T-cell (primary cell): ENCODE measurements around the gene SYNE1. TPM values are rescaled to one million over a fixed set of nuclear protein-coding genes. Genes with fewer than 3 reads are reported as not detected.
"Not testable (repeated sequence)": the region's sequence is repeated elsewhere in the genome, so short reads cannot be mapped to it uniquely, and the experiment has no call there.

ENCODE experiments used
- ATAC-seq, 4 experiments: fragments of 200-7000 bp in 3 of 4; fragments of 150-1000 bp in 1 of 4; cut with Tn5 transposase; replicated peaks in 1 of 4; 1 replicate in 3 of 4; 2 replicates in 1 of 4; pipeline ENCODE4 v1.10.0; 2021; ENCODE audit warnings: moderate library complexity in 3 of 4, mild to moderate bottlenecking in 2 of 4, moderate number of reproducible peaks in 1 of 4
- CTCF ChIA-PET, 2 donors: fragments of 300-600 bp; sonication (Branson Sonifier 250); formaldehyde crosslinking; loops; one replicate each; lab custom pipeline; 2022; ENCODE audit warnings: antibody characterized with exemption in 2 of 2; lab: Charles Lee
- POLR2A ChIA-PET, 2 donors: fragments of 300-600 bp; sonication (Branson Sonifier 250); formaldehyde crosslinking; loops; one replicate each; lab custom pipeline; 2022; ENCODE audit warnings: antibody characterized with exemption in 2 of 2; lab: Charles Lee
- DNase-seq, 35 experiments: peaks; one replicate each; pipeline versions ENCODE4 v3.0.0 to v3.0.0-alpha.2; 2013 to 2023
- H3K27ac ChIP-seq: one replicate; pipeline ENCODE4 v1.5.1; 2013; ENCODE audit warnings: low read length
- H3K27me3 ChIP-seq, 2 experiments: replicated peaks in 1 of 2; 1 replicate in 1 of 2; 2 replicates in 1 of 2; pipeline versions ENCODE4 v1.6.1 to v1.7.0; 2013; ENCODE audit warnings: low read length in 1 of 2, mixed read lengths in 1 of 2; ENCODE audit not compliant: control insufficient read depth in 2 of 2, insufficient read depth in 2 of 2; ENCODE audit errors: extremely low read depth in 1 of 2
- H3K36me3 ChIP-seq, 2 donors: 1 replicate in 1 of 2; 2 replicates in 1 of 2; pipeline versions ENCODE4 v1.6.1 to v1.7.0; 2013; ENCODE audit warnings: low read length in 1 of 2; ENCODE audit not compliant: control insufficient read depth in 2 of 2, insufficient read depth in 1 of 2; ENCODE audit errors: extremely low read depth in 1 of 2
- H3K4me1 ChIP-seq, 2 experiments: 1 replicate in 1 of 2; 2 replicates in 1 of 2; pipeline versions ENCODE4 v1.6.1 to v1.7.0; 2013; ENCODE audit warnings: low read length in 2 of 2, mixed read lengths in 1 of 2; ENCODE audit not compliant: insufficient read depth in 2 of 2, control insufficient read depth in 1 of 2; ENCODE audit errors: extremely low read depth in 1 of 2
- H3K4me3 ChIP-seq, 2 donors: 1 replicate in 1 of 2; 2 replicates in 1 of 2; pipeline versions ENCODE4 v1.5.1 to v1.7.0; 2013; ENCODE audit warnings: mild to moderate bottlenecking in 2 of 2, low read length in 1 of 2, moderate library complexity in 1 of 2; ENCODE audit not compliant: control insufficient read depth in 1 of 2; ENCODE audit errors: extremely low read depth in 1 of 2
- H3K9me3 ChIP-seq: 2 replicates; pipeline ENCODE4 v1.7.0; 2013
- H3K27ac Mint-ChIP-seq, 2 donors: one replicate each; pipeline ENCODE4 v1.8.0; 2020 to 2021; ENCODE audit warnings: mild to moderate bottlenecking in 2 of 2, mixed read lengths in 2 of 2
- H3K27me3 Mint-ChIP-seq, 2 donors: one replicate each; pipeline ENCODE4 v1.8.0; 2021 to 2022; ENCODE audit warnings: mixed read lengths in 2 of 2
- H3K36me3 Mint-ChIP-seq: one replicate; pipeline ENCODE4 v1.8.0; 2021; ENCODE audit warnings: mixed read lengths
- H3K4me1 Mint-ChIP-seq, 3 donors: one replicate each; pipeline ENCODE4 v1.8.0; 2020 to 2022; ENCODE audit warnings: mixed read lengths in 3 of 3, mild to moderate bottlenecking in 1 of 3
- H3K4me3 Mint-ChIP-seq, 3 donors: one replicate each; pipeline ENCODE4 v1.8.0; 2020 to 2022; ENCODE audit warnings: mild to moderate bottlenecking in 3 of 3, mixed read lengths in 3 of 3, moderate library complexity in 3 of 3
- H3K9me3 Mint-ChIP-seq, 3 donors: one replicate each; pipeline ENCODE4 v1.8.0; 2020 to 2022; ENCODE audit warnings: mixed read lengths in 3 of 3
- WGBS: methylation state at CpG from one replicate; pipeline ENCODE4 v1.1.5; 2013; ENCODE audit warnings: missing lambda C conversion rate; ENCODE audit not compliant: insufficient coverage; 5-methylcytosine and 5-hydroxymethylcytosine counted together
- total RNA-seq, 35 experiments: library from RNA in 6 of 35; stranded (reverse) in 6 of 35; fragments of 120-200 nt in 1 of 35; gene quantifications; one replicate each; pipeline versions ENCODE4 v1.2.1 to v1.2.4 and lab custom pipeline; 2013 to 2026

Gene SYNE1
- total RNA-seq, 5 donors from 2014 or later (not counting 1 experiment from before 2014, with no cell fraction given): 174 to 235 (median 192) TPM

DNA sequence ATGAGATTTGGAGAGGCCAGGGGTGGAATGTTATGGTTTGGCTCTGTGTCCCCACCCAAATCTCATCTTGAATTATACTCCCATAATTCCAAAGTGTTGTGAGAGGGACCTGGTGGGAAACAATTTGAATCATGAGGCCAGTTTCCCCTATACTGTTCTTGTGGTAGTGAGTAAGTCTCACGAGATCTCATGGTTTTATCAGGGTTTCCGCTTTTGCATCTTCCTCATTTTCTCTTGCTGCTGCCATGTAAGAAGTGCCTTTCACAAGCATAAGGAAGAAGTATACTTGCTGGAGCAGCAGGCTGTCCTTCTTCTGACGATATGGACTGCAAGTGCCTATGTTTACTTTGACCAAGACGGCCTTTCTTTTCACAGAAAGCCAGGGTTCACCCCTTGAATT is 559.2 kb downstream of the SYNE1 start:
- Mint-ChIP-seq H3K9me3 (peaks cover 5 to 43% (median 32%) of the 10 kb centered on the region in 3 donors), H3K4me1 (no peaks in the 10 kb centered on the region), H3K27me3 (peaks cover 10 to 15% of the 10 kb centered on the region in 2 donors)

DNA sequence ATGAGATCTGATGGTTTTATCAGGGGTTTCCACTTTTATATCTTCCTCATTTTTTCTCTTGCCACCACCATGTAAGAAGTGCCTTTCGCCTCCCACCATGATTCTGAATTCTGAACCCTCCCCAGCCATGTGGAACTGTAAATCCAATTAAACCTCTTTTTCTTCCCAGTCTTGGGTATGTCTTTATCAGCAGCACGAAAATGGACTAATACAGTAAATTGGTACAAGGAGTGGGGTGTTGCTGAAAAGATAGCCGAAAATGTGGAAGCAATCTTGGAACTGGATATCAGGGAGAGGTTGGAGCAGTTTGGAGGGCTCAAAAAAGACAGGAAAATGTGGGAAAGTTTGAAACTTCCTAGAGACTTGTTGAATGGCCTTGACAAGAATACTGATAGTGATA is 560.9 kb downstream of the SYNE1 start:
- H3K27ac Mint-ChIP-seq, H3K4me1 Mint-ChIP-seq, H3K9me3 ChIP-seq, H3K36me3 ChIP-seq, H3K4me3 Mint-ChIP-seq, H3K4me1 ChIP-seq, POLR2A ChIA-PET, H3K27ac ChIP-seq, DNase-seq, H3K27me3 ChIP-seq, H3K4me3 ChIP-seq, ATAC-seq, CTCF ChIA-PET: not testable (repeated sequence)
- WGBS: 68% methylated on average over 2 of the region's 3 CpGs
- Mint-ChIP-seq H3K36me3 (peaks cover 26% of the 10 kb centered on the region), H3K27me3 (peaks cover 8 to 15% of the 10 kb centered on the region in 2 donors), H3K9me3 (peaks cover 5 to 38% (median 29%) of the 10 kb centered on the region in 3 donors)

More for the DNA sequence above, 559.2 kb downstream of the SYNE1 start:
- ChIA-PET CTCF (no interaction called here), POLR2A (no interaction called here)
- H3K36me3 Mint-ChIP-seq: peaks cover 26% of the 10 kb centered on the region
- DNase-seq: no peak
- no peak overlapping the region for H3K4me3 Mint-ChIP-seq
- H3K27ac Mint-ChIP-seq: no peak overlapping the region
- Histone ChIP-seq H3K27me3 (peaks cover 0 to 9% of the 10 kb centered on the region in 2 experiments), H3K9me3 (peaks cover 2% of the 10 kb centered on the region), H3K27ac (no peak overlapping the region), H3K4me3 (no peak overlapping the region), H3K4me1 (no peaks in the 10 kb centered on the region), H3K36me3 (no peaks in the 10 kb centered on the region)
- WGBS: 83% methylated on average over 2 of the region's 4 CpGs
- no peak for ATAC-seq

- Mint-ChIP-seq H3K9me3 (peaks cover 5 to 28% (median 24%) of the 10 kb centered on the region in 3 donors), H3K4me1 (no peaks in the 10 kb centered on the region), H3K27me3 (peaks cover 0 to 6% of the 10 kb centered on the region in 2 donors), H3K27ac (no peak overlapping the region), H3K4me3 (no peak overlapping the region), H3K36me3 (peaks cover 26% of the 10 kb centered on the region)
- Histone ChIP-seq H3K4me1 (no peaks in the 10 kb centered on the region), H3K36me3 (no peaks in the 10 kb centered on the region), H3K27me3 (no peaks in the 10 kb centered on the region), H3K27ac (no peak overlapping the region), H3K9me3 (peaks cover 2% of the 10 kb centered on the region), H3K4me3 (no peak overlapping the region)
- no CpG with 5 or more reads among the region's 3 CpGs for WGBS
- DNase-seq: no peak
- ChIA-PET CTCF (no interaction called here), POLR2A (no interaction called here)
- no peak for ATAC-seq
Observed at GRCh38 chr6:152071843-152072242, 565.3 kb downstream of the SYNE1 start.

Other genes with a start within 250 kb of the SYNE1 start
- under 1 TPM; 0.25 to 0.44 (median 0.26) TPM for gene MYCT1, start 60.5 kb upstream of the SYNE1 start, total RNA-seq
- not detected for gene VIP, start 113.4 kb upstream of the SYNE1 start, total RNA-seq